Karpas-422 (cell line): ENCODE results near the gene ZNF593OS. TPM values are rescaled to one million over a fixed set of nuclear protein-coding genes. Genes with fewer than 3 reads are reported as not detected.
A peak's percentile ranks its signal among the peaks of the same experiment; 100 is the strongest.

Source experiments
- DNase-seq: peaks from one replicate; pipeline ENCODE4 v3.0.0-alpha.2; 2015
- H2AFZ ChIP-seq: fragments of 200-600 bp; sonication (generic); 2 replicates; pipeline ENCODE4 v1.6.1; 2014; ENCODE audit warnings: antibody characterized with exemption, low read length, mixed read lengths
- H3K27ac ChIP-seq: fragments of 200-600 bp; sonication (generic); 2 replicates; pipeline ENCODE4 v1.5.1; 2014; ENCODE audit warnings: mild to moderate bottlenecking, low read length, moderate library complexity
- H3K27me3 ChIP-seq: fragments of 200-600 bp; sonication (generic); 2 replicates; pipeline ENCODE4 v1.6.1; 2014; ENCODE audit warnings: low read length, mixed read lengths
- H3K36me3 ChIP-seq: fragments of 200-600 bp; sonication (generic); 2 replicates; pipeline ENCODE4 v1.6.1; 2014; ENCODE audit warnings: low read length, mixed read lengths; ENCODE audit not compliant: insufficient read depth
- H3K4me1 ChIP-seq: fragments of 200-600 bp; sonication (generic); 2 replicates; pipeline ENCODE4 v1.6.1; 2014; ENCODE audit warnings: mild to moderate bottlenecking, low read length, mixed read lengths
- H3K4me2 ChIP-seq: fragments of 200-600 bp; sonication (generic); 2 replicates; pipeline ENCODE4 v1.6.1; 2014; ENCODE audit warnings: low read length, low read depth, mild to moderate bottlenecking; ENCODE audit not compliant: poor library complexity, severe bottlenecking
- H3K4me3 ChIP-seq: fragments of 200-600 bp; sonication (generic); 2 replicates; pipeline ENCODE4 v1.5.1; 2014; ENCODE audit warnings: mild to moderate bottlenecking, antibody characterized with exemption, low read length, mixed read lengths
- H3K79me2 ChIP-seq: fragments of 200-600 bp; sonication (generic); 2 replicates; pipeline ENCODE4 v1.6.1; 2014; ENCODE audit warnings: mild to moderate bottlenecking, low read length, mixed read lengths
- H3K9ac ChIP-seq: fragments of 200-600 bp; sonication (generic); 2 replicates; pipeline ENCODE4 v1.6.0; 2014; ENCODE audit warnings: low read length
- H3K9me2 ChIP-seq: fragments of 200-600 bp; sonication (generic), shearing (Covaris generic); replicated peaks from 2 replicates; pipeline ENCODE4 v1.6.0; 2014; ENCODE audit warnings: mild to moderate bottlenecking, low read length, moderate library complexity; ENCODE audit not compliant: insufficient read depth
- H3K9me3 ChIP-seq: fragments of 300-700, 200-600 bp; sonication (generic); 2 replicates; pipeline ENCODE4 v1.6.1; 2014; ENCODE audit warnings: low read length, mixed read lengths
- H4K20me1 ChIP-seq: fragments of 200-600 bp; sonication (generic); 2 replicates; pipeline ENCODE4 v1.6.1; 2014; ENCODE audit warnings: mild to moderate bottlenecking, antibody characterized with exemption, low read length, low read depth; ENCODE audit not compliant: insufficient read depth
- total RNA-seq: library from RNA; depleted of rRNA; stranded (reverse); fragments of >200 nt; shearing (Covaris generic); gene quantifications from 2 replicates; pipeline ENCODE4 v1.2.3, GENCODE V29; 2014; ENCODE audit warnings: low replicate concordance

Gene ZNF593OS
- total RNA-seq, 1 experiment from 2014 or later: not detected

DNA sequence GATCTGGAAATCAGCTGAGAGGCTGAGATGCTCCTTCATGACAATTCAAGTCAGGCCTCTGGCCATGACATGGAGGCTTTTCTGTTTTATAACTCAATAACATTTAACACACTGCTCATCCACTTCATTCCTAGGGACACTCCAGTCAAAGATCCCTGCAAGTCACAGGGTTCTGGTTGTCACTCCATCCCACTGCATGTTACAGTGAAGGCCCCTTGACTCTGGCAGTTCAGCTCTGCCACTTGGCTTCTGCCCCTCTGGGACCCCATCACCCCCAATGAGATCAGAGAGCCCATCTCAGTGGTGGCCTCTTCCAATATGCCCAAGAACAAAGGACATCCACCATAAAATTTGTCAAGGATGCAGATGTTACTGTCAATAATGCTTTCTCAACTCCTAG, 22.7 kb downstream of the ZNF593OS start:
- Histone ChIP-seq H4K20me1 (no peaks in the 10 kb centered on the region), H2AFZ (no peak overlapping the region), H3K9me3 (no peaks in the 10 kb centered on the region), H3K4me2 (no peak overlapping the region), H3K36me3 (no peaks in the 10 kb centered on the region), H3K9me2 (no peaks in the 10 kb centered on the region), H3K4me1 (no peaks in the 10 kb centered on the region), H3K27ac (no peak overlapping the region), H3K4me3 (no peak overlapping the region), H3K79me2 (no peaks in the 10 kb centered on the region), H3K27me3 (no peaks in the 10 kb centered on the region), H3K9ac (no peak overlapping the region)
- no peak for DNase-seq

- H3K4me3 ChIP-seq: no peak overlapping the region
- no peaks in the 10 kb centered on the region for H3K4me1 ChIP-seq
- H3K27me3 ChIP-seq: no peaks in the 10 kb centered on the region
- H3K4me2 ChIP-seq: no peak overlapping the region
- DNase-seq: no peak
- H3K36me3 ChIP-seq: no peaks in the 10 kb centered on the region
- H3K27ac ChIP-seq: no peak overlapping the region
- H2AFZ ChIP-seq: no peak overlapping the region
- no peaks in the 10 kb centered on the region for H4K20me1 ChIP-seq
- H3K9me3 ChIP-seq: no peaks in the 10 kb centered on the region
- no peaks in the 10 kb centered on the region for H3K79me2 ChIP-seq
- H3K9ac ChIP-seq: no peak overlapping the region
- no peaks in the 10 kb centered on the region for H3K9me2 ChIP-seq
Measured at GRCh38 chr1:26145960-26146294, 25.7 kb downstream of the ZNF593OS start.

DNA sequence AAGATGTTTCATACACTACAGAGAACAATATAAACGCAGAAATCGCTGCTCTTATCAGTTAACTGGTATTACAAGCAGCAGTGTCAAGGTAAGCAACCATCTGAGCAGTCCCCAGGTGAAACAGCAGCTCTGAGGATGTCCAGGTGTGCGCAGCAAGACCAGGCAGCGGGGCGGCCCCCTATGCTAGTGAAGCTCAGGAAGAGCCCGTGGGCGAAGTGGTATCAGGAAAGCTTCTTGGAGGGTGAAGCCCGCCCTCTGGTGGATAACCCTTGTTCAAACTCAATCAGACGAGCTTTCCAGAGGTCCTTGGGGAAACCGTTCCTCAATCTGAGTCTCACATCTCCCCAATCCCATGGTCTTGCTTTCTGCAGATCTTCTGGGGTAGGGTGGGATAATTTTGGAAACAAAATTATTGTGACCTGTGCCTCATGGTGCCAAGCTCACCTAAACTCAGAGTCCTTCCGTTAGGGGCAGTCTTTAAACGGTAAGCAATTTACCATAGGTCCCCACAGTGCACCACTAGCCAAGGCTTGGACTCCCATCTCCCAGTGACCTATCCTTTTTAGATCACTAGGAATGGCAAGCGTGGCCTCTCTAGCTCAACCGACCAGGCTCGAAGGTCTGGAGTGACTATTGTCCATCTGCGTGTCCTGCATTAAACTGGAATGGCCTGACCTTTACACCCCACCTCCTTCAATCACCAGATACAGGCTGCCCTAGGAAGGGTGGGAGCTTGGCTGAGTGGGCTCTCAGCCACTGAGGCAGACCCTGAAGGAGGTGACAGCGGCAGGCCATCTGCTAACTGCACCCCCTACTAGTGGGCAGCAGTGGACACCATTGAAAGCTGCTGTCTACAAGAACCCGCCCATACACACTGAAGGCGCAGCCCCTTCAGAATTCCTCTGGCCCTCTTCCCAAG, 26.3 kb downstream of the ZNF593OS start:
- H3K27ac ChIP-seq: no peak overlapping the region
- H3K9me3 ChIP-seq: no peaks in the 10 kb centered on the region
- H3K4me2 ChIP-seq: no peak overlapping the region
- no peaks in the 10 kb centered on the region for H3K9me2 ChIP-seq
- no peaks in the 10 kb centered on the region for H4K20me1 ChIP-seq
- H3K4me3 ChIP-seq: no peak overlapping the region
- no peak overlapping the region for H3K9ac ChIP-seq
- H3K4me1 ChIP-seq: no peaks in the 10 kb centered on the region
- no peaks in the 10 kb centered on the region for H3K27me3 ChIP-seq
- DNase-seq: peak; percentile 86
- H2AFZ ChIP-seq: no peak overlapping the region
- H3K79me2 ChIP-seq: no peaks in the 10 kb centered on the region
- no peaks in the 10 kb centered on the region for H3K36me3 ChIP-seq

- no peak overlapping the region for H3K9ac ChIP-seq
- no peaks in the 10 kb centered on the region for H3K27me3 ChIP-seq
- H3K27ac ChIP-seq: no peak overlapping the region
- H3K79me2 ChIP-seq: no peaks in the 10 kb centered on the region
- H3K4me1 ChIP-seq: no peaks in the 10 kb centered on the region
- no peaks in the 10 kb centered on the region for H3K9me3 ChIP-seq
- H3K9me2 ChIP-seq: no peaks in the 10 kb centered on the region
- no peak overlapping the region for H3K4me3 ChIP-seq
- no peaks in the 10 kb centered on the region for H3K36me3 ChIP-seq
- no peak for DNase-seq
- H2AFZ ChIP-seq: no peak overlapping the region
- no peak overlapping the region for H3K4me2 ChIP-seq
- no peaks in the 10 kb centered on the region for H4K20me1 ChIP-seq
Measured at GRCh38 chr1:26142159-26142558, 29.5 kb downstream of the ZNF593OS start.

DNA sequence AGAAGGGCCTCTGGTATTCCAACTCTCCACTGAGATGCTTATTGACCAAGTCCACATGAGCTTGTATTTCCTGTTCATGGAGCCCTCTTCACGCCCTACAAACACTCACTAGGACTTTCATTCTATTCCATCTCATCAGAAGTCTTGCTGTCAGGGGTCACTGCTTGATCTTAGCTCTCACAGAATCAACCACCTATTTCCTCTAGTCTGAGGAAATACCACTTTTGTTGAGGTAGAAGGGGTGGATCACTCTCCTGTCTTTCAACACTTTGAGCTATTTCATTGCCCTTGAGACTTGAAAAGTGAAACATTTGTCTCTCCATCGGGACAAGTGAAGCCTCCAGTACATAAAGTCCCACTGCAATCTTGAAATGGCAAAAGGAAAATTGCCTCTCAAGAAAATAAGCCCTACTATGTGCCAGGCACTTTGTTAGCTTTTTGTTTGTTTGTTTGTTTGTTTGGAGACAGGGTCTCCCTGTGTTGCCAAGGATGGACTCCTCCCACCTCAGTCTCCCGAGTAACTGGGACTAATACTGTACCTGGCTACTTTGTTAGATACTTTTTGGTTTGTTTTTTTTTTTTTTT, 32.6 kb downstream of the ZNF593OS start:
- H3K9me3 ChIP-seq: no peaks in the 10 kb centered on the region
- no peak overlapping the region for H3K27ac ChIP-seq
- DNase-seq: no peak
- no peak overlapping the region for H3K4me2 ChIP-seq
- no peaks in the 10 kb centered on the region for H3K79me2 ChIP-seq
- no peaks in the 10 kb centered on the region for H3K27me3 ChIP-seq
- H3K9ac ChIP-seq: no peak overlapping the region
- H3K9me2 ChIP-seq: no peaks in the 10 kb centered on the region
- no peak overlapping the region for H2AFZ ChIP-seq
- H3K36me3 ChIP-seq: no peaks in the 10 kb centered on the region
- H3K4me1 ChIP-seq: no peaks in the 10 kb centered on the region
- H3K4me3 ChIP-seq: no peak overlapping the region
- no peaks in the 10 kb centered on the region for H4K20me1 ChIP-seq

- Histone ChIP-seq H3K79me2 (no peaks in the 10 kb centered on the region), H3K36me3 (no peaks in the 10 kb centered on the region), H3K4me1 (peaks cover 4% of the 10 kb centered on the region), H3K27ac (no peak overlapping the region), H4K20me1 (no peaks in the 10 kb centered on the region), H3K9me2 (no peaks in the 10 kb centered on the region), H3K9ac (no peak overlapping the region), H3K4me3 (no peak overlapping the region), H3K9me3 (no peaks in the 10 kb centered on the region), H2AFZ (no peak overlapping the region), H3K4me2 (no peak overlapping the region), H3K27me3 (no peaks in the 10 kb centered on the region)
- DNase-seq: no peak
Measured at GRCh38 chr1:26134466-26134865, 37.2 kb downstream of the ZNF593OS start.

- Histone ChIP-seq H3K79me2 (no peaks in the 10 kb centered on the region), H3K27ac (no peak overlapping the region), H3K27me3 (no peaks in the 10 kb centered on the region), H3K9me2 (no peaks in the 10 kb centered on the region), H3K36me3 (no peaks in the 10 kb centered on the region), H4K20me1 (no peaks in the 10 kb centered on the region), H3K9me3 (no peaks in the 10 kb centered on the region), H3K4me1 (peaks cover 4% of the 10 kb centered on the region), H3K9ac (no peak overlapping the region), H3K4me2 (no peak overlapping the region), H2AFZ (no peak overlapping the region), H3K4me3 (no peak overlapping the region)
- no peak for DNase-seq
Measured at GRCh38 chr1:26132834-26133167, 38.8 kb downstream of the ZNF593OS start.

GRCh38 chr1:26132128-26132833, 39.4 kb downstream of the ZNF593OS start:
- no peak overlapping the region for H3K9ac ChIP-seq
- H3K4me3 ChIP-seq: no peak overlapping the region
- no peaks in the 10 kb centered on the region for H3K9me3 ChIP-seq
- no peak overlapping the region for H2AFZ ChIP-seq
- H3K4me2 ChIP-seq: no peak overlapping the region
- DNase-seq: peak; percentile 51
- peaks cover 4% of the 10 kb centered on the region for H3K4me1 ChIP-seq
- H3K9me2 ChIP-seq: no peaks in the 10 kb centered on the region
- H3K27me3 ChIP-seq: no peaks in the 10 kb centered on the region
- H3K36me3 ChIP-seq: no peaks in the 10 kb centered on the region
- H4K20me1 ChIP-seq: no peaks in the 10 kb centered on the region
- no peak overlapping the region for H3K27ac ChIP-seq
- H3K79me2 ChIP-seq: no peaks in the 10 kb centered on the region
